ENCODE measurements around the gene ERFL.

DNA sequence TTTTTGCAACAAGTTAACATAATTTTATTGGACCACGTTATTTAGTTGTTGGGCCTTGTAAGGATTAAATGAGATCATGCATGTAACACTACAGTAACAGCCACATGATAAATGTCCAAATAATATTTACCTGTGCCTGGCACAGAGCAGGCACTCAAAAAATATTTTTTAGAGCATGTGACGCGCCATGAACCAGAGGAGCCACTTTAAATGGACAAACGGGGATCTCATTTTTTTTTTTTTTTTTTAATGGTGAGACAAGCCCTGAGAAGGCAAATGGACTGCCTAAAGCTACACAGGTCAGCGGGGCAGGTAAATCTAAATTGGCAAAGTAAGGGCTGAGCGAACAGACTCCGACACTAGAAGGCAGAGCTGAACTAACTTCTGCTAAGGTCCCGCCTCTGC lies 69.0 kb downstream of the ERFL start:
- TF ChIP-seq, protein P1, sequence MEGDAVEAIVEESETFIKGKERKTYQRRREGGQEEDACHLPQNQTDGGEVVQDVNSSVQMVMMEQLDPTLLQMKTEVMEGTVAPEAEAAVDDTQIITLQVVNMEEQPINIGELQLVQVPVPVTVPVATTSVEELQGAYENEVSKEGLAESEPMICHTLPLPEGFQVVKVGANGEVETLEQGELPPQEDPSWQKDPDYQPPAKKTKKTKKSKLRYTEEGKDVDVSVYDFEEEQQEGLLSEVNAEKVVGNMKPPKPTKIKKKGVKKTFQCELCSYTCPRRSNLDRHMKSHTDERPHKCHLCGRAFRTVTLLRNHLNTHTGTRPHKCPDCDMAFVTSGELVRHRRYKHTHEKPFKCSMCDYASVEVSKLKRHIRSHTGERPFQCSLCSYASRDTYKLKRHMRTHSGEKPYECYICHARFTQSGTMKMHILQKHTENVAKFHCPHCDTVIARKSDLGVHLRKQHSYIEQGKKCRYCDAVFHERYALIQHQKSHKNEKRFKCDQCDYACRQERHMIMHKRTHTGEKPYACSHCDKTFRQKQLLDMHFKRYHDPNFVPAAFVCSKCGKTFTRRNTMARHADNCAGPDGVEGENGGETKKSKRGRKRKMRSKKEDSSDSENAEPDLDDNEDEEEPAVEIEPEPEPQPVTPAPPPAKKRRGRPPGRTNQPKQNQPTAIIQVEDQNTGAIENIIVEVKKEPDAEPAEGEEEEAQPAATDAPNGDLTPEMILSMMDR (IDR thresholded peaks at IDR 0.05 in 2 of 3, conservative IDR thresholded peaks at IDR 0.05 in 1 of 3; ENCODE audit: borderline replicate concordance in 1 of 3, insufficient read depth in 1 of 3, low read depth in 2 of 3, low read length in 2 of 3), result no peak
- TF ChIP-seq POLR2AphosphoS5 (IDR thresholded peaks at IDR 0.05; ENCODE audit: low read depth, low read length) (peak; percentile 88), CEBPB (IDR thresholded peaks at IDR 0.05; ENCODE audit: low read depth) (no peak), YY1 (IDR thresholded peaks at IDR 0.05; ENCODE audit: extremely low read depth, insufficient replicate concordance, low read depth, low read length) (no peak), SIN3A (IDR thresholded peaks at IDR 0.05; ENCODE audit: low read depth) (0 out of 2 replicates have a peak, but pooled peaks have one; percentile 21)
- TF ChIP-seq, protein P2, sequence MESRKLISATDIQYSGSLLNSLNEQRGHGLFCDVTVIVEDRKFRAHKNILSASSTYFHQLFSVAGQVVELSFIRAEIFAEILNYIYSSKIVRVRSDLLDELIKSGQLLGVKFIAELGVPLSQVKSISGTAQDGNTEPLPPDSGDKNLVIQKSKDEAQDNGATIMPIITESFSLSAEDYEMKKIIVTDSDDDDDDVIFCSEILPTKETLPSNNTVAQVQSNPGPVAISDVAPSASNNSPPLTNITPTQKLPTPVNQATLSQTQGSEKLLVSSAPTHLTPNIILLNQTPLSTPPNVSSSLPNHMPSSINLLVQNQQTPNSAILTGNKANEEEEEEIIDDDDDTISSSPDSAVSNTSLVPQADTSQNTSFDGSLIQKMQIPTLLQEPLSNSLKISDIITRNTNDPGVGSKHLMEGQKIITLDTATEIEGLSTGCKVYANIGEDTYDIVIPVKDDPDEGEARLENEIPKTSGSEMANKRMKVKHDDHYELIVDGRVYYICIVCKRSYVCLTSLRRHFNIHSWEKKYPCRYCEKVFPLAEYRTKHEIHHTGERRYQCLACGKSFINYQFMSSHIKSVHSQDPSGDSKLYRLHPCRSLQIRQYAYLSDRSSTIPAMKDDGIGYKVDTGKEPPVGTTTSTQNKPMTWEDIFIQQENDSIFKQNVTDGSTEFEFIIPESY (IDR thresholded peaks at IDR 0.05; ENCODE audit: extremely low read depth, insufficient replicate concordance, low read length), result no peak

Data from HCT116 (cell line).